ENCODE results near the gene TAL2.
"Not testable (repeated sequence)": the region's sequence is repeated elsewhere in the genome, so short reads cannot be mapped to it uniquely, and the experiment has no call there.

TAL2 gene

DNA sequence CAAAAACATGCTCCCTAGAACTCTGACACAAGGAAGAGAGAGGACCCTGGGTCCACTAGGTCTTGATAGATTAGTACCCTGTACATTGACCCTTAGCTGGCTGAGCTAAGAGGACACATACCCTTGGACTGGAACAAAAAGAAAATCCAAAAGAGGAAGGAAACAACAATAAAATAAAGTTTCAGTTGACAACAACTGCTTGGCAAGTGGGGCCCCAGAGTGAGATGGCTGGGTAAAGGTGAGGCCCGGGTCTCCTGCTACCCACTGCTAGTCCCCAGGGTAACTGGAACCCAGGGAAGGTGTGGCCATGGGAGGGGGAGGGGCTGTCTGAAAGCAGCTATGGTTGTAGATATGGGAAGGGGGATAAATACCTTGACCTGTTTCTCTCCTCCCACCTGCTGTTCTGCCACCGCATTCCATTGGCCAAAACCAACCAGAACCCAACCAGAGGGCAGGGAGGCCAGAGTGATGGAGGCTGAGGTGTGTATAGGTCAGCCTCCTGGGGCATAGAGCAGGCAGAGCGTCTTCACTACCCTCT is 11.7 kb downstream of the TAL2 start:
- FAIRE-seq (no peak), DNase-seq (ENCODE audit: low spot score) (no peak)

DNA sequence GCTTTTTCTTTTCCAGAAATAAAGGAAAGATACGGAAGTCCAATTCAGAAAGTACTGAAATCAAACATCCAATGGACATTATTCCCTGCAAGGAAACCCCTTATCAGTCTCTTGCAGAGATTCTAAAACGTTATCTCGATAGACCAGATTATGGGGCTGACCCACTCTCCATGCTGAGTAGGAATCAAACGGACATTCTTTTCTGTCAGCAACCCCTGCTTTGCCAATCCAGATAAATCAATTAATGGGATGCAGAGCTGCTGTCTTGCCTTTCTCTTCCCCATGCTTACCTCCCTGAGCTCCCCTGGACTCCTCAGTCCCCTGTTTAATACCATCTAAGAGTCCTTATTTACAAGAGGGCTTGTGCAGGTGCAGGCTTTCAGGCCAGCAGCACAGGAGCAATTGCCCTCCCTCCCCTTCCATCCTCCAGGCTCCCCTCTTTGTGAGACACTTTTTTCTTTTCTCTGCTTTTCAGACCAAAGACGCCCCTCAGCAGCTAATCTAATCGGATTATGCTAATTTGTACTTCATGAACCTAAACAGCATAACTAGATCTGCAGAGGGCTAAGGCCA is 14.2 kb downstream of the TAL2 start:
- DNase-seq (ENCODE audit: low spot score) = no peak
- FAIRE-seq = no peak

DNA sequence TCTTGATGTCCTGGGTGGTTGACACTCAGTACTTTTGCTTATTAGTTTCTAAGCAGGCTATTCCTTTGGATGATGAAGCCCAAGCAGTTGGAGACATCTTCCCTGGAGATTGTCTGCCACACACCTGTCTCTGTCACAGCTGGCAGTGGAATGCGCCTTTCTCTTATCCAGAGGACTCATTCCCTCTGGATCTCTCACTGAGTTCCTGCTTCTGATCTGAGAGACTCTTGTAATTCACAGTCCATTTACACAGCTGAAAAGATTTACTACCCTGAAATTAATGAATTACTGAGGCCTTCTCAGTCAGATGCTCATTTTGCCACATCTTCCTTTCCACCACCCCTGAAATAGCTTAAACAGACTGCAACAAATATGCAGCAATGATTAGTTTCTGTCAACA is 15.9 kb downstream of the TAL2 start:
- DNase-seq (ENCODE audit: low spot score) (no peak), FAIRE-seq (no peak)

DNA sequence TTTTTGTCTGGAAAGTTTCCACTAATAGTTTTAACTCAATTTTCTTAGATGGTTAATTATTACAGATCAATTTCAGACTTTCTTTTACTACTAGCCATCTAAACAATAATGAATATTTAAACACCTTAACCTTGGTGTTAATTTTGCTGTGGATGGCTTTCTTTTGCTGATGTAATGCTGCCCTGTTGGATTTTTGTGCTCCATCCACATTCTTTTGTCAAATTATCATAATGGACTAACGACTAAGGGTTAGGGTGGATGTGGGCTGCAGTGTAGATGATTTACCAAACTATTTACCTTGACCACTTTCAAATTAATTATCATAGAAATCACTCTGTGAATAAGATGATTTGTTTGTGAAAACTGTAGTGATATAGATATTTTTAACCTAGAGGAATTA is 16.5 kb downstream of the TAL2 start:
- FAIRE-seq (no peak), DNase-seq (ENCODE audit: low spot score) (no peak)

DNA sequence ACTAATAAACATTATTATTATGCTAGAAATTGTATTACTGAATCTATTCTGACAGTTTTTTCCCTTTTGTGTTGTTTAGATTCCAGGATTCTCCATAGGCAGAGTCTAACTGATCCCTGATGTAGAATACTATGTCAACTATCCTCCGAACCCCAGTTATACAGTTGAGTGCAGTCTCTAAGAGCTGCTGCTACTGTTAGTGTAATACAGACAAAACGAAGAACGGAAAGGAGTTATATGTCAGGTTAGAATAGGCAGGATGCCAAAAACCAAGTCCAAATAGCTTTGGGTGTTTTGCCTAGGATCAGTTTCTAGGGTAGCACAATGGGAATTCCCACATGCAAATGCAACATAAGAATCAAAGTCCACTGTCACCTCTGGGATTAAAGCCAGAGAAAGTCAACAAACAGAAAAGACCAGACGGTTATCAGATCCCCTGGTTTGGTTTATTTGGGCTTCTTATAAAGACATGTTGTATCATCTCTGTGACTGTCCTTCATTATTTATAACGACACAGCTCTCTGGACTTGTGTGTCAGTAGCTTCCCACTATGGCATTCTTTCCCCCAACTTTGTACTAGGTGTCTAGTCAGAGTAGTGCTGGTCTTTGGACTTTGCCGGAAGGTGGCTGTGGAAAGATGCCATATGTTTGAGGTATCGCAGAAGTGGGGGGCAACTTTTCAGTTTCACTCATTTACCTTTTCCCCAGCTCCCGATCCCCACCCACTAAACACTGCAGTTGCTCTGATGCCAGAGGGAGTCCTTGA is 17.2 kb downstream of the TAL2 start:
- no peak for FAIRE-seq
- DNase-seq (ENCODE audit: low spot score) = no peak

DNA sequence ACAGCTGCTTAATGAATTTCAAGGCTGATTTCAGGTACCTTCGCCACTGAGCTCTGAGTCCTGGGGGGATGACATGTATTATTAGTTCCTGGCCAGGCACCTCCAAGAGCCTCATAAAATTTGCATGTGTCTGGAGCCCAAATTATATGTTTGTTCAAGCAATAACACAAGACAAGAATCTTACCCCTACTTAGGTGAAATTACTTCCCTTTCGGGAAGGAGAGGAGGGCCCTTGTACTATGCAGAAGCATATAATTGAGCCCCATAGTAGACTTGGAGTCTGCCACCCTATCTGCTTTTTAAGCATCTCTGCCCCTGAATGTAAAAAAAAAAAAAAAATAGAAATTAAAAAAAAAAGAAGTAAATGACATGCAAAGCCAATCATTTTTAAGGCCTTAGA is 19.1 kb downstream of the TAL2 start:
- no peak for FAIRE-seq
- no peak for DNase-seq (ENCODE audit: low spot score)

DNA sequence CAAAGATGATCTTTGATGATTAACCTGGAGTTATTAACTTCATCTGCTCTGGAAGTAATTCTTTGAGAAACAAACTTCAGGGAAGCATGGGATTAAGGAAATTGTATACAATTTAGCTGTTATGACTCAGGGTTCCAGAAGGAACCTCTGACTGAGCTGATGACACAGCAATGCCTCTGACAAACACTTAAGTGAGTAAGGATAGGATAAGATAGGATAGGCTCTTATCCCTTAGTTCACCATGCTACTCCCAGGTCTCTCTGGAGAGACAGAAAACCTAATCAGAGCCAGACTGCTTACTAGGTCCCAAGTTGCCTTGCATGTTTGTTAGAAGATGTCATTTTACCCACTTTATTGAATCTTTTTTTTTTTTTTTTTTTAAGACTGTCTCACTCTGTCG is 19.5 kb downstream of the TAL2 start:
- FAIRE-seq = no peak

DNA sequence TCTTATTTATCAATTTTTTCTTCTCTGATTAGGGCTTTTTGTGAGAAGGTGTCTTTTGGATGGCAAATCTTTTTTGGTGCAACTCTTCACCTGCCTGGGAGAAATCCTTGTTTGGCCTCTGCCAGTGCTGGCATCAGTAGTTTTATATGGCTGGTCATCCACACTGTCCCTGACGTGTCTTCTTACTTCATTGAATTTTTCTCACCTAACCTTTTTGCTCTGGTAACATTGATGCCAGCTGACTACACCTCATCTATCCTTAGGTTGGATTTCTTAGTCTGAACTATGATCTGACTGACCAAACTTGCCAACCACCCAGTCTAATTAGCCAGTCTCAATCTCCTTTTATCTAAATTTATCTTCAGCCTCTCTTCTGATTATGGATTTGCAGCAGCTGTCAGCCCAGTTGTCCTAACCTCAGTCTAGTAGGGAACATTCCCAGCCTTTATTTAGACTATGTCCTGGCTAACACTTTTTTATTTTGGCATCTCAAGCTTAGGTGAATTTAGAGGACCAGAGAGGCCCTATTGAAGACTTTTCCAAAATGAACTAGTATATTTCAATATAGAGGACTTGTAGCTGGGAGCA is 21.5 kb downstream of the TAL2 start:
- no peak for FAIRE-seq
- DNase-seq (ENCODE audit: low spot score) = no peak

More for the DNA sequence above, 19.5 kb downstream of the TAL2 start:
- DNase-seq (ENCODE audit: low spot score) = no peak

DNA sequence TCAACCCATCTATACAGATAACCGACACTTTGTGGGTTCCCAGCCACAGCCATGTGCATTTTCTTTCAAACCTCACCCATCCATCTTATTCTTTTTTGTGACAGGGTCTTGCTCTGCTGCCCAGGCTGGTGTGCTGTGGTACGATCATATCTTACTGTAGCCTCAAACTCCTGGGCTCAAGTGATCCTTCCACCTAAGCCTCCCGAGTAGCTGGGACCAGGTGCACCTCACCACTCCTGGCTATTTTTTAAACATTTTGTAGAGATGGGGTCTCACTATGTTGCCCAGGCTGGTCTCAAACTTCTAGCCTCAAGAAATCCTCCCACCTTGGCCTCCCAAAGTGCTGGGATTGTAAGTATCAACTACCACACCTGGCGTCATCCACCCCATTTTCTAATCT is 24.7 kb downstream of the TAL2 start:
- DNase-seq (ENCODE audit: low spot score) (no peak), FAIRE-seq (no peak)

DNA sequence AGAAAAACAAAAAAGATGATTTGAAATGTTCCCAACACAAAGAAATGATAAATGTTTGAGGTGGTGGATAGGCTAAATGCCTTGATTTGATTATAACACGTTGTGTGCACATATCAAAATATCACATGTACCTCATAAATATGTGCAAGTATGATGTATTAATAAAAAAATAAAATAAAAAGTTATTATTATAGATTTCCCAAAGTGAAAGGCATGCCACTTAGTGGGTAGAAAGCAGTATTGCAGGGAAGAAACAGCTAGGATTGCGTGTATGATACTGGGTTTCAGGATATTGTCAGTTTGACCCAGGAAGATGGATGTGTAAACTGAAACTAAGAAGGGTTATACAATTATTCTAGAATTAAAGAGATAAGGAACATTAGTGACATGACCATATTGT is 28.5 kb downstream of the TAL2 start:
- peak; percentile 23 for DNase-seq (ENCODE audit: low spot score)
- FAIRE-seq = no peak

DNA sequence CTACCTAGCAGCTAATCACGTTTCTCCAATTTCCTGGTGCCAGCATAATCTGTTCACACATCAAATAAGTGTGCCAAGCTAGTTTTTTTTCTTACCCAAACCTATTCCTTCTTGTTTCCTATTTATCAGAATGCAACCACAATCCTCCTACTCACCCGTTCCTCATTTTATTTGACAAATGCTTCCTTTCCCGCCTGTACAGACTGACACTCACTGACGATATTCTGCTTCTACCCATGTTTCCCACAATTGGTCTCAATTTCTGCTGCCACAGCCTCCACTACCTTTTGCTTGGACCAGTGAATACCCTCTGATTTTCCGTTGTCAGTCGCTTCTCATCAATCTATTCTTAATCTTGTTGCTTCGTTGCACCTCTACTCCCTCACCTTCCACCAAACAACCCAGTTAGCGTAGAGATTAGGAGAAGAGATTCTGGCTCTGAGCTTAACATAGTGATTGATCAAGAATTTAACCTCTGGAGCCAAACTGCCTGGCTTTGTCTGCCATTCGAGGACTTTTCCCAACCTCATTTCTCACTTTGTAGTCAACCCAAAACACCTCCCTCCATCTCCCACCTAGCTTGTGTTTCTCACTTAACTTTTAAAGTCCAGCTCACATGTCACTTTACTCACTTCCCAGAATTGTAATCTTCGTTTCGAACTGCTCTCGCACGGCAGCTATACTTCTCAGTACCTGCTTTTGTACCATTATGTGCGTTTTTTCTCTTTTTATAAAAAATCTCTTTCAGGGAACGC is 31.4 kb downstream of the TAL2 start:
- no peak for FAIRE-seq
- DNase-seq (ENCODE audit: low spot score) = no peak

DNA sequence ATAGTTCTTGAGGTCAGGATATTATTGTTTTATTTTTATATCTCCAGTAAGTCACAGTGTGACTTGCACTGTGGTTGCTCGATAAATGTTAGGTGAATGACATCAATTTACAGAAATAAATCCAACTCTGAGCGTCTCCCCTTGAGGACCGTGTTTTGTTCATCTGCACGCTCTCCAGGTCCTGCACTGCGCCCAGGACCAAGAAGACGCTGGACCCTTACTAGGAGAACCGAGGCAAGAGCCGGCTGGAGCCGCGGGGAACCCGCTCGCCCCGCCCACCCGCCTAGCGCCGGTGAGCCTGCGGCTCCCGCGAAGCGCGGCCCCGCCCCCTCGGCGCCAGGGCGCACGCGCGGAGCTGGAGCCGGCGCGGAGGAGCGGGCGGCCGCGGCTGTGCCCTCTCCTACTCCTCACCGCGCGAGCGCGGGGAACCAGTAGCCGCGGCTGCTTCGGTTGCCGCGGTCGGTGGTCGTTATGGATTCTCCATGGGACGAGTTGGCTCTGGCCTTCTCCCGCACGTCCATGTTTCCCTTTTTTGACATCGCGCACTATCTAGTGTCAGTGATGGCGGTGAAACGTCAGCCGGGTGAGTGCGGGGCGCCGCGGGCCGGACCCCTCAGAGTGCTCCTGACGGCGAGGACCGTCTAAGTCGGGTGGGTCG is 32.1 kb downstream of the TAL2 start, which contains the start of gene TMEM38B:
TSS of gene TMEM38B (plus strand) at position 352 of the 658 bp plus-strand sequence. CDS start at position 472, 120 bp downstream.
- DNase-seq (ENCODE audit: low spot score) (peak; percentile 94), FAIRE-seq (no peak)

DNA sequence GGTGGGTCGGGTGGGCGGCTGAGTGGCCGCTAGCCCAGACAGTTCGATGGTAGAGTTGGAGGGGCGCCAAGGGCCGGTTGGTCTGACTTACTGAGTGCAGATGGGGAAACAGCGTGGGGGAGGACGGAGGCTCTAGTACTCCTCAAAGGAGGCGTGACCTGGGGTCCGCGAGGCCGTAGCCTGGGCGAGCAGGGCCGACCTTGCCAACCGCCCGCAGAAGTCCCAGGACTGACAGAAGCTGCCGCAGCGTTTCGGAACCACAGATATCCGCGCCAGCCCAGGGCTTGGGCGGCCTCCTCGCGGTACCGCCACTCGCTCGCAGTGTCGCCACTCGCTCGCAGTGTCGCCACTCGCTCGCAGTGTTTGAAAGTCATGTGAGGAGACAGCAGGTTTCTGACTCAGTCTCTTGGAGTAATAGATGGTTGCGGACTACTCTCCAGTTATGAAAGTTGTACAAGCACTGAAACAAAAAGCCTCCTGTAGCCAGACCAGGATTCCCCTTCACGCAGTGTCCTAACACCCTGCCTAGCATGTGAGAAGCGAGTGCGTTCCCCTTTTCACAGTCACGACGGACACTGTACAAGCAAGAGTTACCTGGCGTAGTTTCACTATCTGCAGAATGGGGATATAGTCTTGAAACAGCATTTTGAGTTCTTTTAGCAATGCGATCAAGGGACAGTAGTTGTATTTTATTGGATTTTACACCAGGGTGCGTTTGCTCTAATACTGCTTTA is 32.8 kb downstream of the TAL2 start:
- no peak for FAIRE-seq

DNA sequence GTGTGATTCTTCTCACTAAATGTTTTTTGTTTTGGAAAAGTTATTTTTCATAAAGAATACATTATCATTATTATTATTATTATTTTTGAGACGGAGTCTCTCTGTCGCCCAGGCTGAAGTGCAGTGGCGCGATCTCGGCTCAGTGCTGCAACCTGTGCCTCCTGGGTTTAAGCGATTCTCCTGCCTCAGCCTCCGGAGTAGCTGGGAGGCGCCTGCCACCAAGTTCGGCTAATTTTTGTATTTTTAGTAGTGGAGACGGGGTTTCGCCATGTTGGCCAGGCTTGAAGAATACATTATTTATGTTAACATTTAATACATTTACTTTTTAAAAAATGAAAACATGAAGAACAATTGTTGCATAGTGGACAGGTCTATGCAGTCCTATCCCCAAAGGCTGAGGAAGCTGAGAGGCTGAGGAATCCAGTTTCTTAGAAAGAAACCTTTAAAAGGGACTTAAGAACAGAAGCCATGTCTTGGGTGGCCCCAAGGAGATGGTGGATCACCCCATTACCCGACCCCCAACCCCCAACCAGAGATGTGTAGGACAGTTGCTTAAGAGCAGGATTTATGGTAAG is 34.0 kb downstream of the TAL2 start:
- FAIRE-seq (no peak), DNase-seq (ENCODE audit: low spot score) (no peak)

More for the DNA sequence above, 32.8 kb downstream of the TAL2 start:
- DNase-seq (ENCODE audit: low spot score) = peak; percentile 54

DNA sequence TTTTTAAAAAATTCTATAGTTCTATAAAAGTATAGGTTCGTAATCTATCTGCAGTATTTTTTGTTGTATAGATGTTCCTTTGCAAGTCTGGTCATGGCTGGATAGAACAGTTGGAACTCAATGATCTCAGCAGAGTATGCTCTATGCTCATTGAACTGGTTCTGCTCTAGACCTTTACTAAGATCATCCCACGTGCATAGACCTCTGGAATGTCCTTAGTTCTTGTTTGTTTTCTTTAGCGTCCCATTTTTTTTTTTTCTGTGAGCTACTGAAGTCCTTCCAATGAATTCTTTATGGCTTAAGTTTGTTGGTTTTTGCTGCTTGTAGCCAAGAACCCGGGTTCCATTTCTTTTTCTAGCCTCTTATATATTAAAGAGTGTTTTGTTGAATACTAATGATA is 35.6 kb downstream of the TAL2 start:
- FAIRE-seq (no peak), DNase-seq (ENCODE audit: low spot score) (no peak)

DNA sequence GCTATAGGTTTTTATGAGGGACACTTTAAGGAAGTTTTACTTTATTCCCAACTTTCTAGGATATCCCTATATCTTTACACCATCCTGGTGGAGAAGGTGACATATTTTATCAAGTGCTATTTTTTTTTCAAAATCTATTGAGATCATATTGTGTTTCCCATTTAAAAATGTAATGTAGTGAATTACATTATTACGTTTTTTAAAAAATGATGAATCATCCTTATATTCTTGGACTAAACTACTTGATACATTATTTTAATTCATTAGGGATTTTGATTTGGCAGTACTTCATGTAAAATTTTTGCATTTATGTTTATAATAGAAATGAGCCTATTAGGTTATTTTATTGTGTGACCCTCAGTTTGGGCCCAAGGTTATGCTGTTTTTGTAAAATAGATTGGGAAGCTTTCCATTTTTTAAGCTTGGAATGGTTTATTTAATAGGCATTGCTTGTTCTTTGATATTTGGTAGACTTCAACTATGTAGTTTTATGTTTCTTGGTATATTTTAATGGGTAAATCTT is 36.2 kb downstream of the TAL2 start:
- no peak for FAIRE-seq

DNA sequence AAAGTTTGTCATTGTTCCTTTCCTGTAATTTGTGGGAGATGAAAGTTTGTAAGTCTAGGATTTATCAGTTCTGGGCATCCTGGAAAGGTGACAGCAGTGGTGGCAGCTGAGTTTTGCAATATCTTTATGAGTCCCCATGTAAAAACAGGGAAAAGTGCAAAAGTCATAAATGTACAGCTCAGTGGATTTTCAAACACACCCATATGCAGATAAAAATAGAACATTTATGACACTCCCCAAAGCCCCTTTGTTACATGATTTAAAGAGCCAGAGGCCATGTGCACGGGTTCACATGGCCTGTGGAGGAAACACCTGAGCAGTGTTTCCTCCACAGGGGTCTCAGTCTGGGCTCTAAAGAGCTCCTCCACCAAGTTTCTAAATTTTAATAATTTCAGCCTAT is 38.4 kb downstream of the TAL2 start:
- FAIRE-seq (no peak), DNase-seq (ENCODE audit: low spot score) (no peak)

More for the DNA sequence above, 36.2 kb downstream of the TAL2 start:
- no peak for DNase-seq (ENCODE audit: low spot score)

DNA sequence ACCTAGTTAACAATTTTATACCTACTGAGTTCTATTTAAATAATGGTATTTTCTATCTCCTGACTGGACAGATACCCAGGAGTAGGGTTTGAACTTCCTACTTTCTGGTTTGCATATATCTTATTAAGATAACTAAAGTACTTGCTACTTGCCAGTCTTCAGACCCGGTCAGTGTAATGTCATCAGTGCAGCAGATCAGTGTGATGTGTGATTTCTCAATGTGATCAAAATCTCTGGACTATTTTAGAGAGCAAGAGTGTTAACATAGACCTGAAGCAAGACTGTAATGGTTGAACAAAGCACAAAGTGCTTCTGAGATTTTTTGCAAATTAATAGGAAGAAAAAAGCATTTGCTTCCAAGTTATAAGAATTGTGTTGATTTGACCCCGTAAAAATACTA is 38.9 kb downstream of the TAL2 start:
- no peak for FAIRE-seq

DNA sequence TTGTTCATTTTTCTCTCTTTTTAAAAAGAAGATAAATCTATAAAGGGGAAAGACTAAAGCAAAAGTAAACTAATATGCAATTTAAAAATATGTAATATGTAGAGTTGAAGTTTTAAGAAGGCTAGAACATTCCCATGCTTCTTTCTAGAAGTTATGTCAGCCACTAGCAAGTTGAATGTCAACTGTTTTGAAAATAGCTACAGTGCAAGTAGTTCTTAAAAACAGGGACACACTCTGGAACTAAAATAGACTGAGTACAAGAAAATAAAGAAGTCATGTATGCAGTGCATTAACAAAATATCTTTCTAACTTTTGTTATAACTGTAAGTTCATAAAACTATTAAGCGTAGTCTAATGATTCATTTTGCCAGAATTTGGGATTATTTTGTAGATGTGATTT is 40.0 kb downstream of the TAL2 start:
- DNase-seq (ENCODE audit: low spot score) = no peak
- no peak for FAIRE-seq

More for the DNA sequence above, 38.9 kb downstream of the TAL2 start:
- no peak for DNase-seq (ENCODE audit: low spot score)

DNA sequence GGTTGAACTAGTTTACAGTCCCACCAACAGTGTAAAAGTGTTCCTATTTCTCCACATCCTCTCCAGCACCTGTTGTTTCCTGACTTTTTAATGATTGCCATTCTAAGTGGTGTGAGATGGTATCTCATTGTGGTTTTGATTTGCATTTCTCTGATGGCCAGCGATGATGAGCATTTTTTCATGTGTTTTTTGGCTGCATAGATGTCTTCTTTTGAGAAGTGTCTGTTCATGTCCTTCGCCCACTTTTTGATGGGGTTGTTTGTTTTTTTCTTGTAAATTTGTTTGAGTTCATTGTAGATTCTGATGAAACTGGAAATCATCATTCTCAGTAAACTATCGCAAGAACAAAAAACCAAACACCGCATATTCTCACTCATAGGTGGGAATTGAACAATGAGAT is 41.4 kb downstream of the TAL2 start:
- not testable (repeated sequence) for DNase-seq (ENCODE audit: low spot score); FAIRE-seq

Measured in urothelium cell line (cell line).